SU-DHL-6 (cell line): ENCODE data around the gene LBX1.

ENCODE experiments used
- CTCF ChIP-seq: fragments of 200-600 bp; sonication (generic); IDR thresholded peaks from one replicate; pipeline ENCODE4 v1.5.1; 2017; ENCODE audit warnings: antibody characterized with exemption, mild to moderate bottlenecking, low read length, moderate library complexity; ENCODE audit not compliant: insufficient read depth, poor library complexity, severe bottlenecking
- EZH2phosphoT487 ChIP-seq: fragments of 200-600 bp; sonication (generic), shearing (Covaris generic); conservative IDR thresholded peaks from 2 replicates; pipeline ENCODE4 v1.6.1; 2018; ENCODE audit warnings: mild to moderate bottlenecking, antibody characterized with exemption, low read length, moderate library complexity, mixed read lengths

DNA sequence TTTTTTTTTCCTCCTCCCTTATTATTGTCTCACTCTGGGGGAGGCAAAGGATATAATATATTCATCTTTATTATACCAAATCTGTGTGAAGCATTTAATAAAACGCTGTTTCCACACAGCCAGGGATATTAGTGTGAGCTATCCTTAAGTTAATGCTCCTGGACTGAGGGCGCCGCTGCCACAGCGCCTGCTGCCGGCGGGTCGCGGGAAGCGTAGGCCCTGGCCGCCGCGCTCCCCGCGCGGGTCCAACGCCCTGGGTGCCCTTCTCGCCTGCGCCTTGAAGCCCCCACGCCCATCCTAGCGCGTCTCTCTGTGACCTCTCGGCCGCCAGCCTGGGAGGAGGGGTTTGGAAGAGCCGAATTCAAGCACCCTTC is 9.5 kb upstream of the LBX1 start:
- TF ChIP-seq CTCF = peak; percentile 51
- no peak for TF ChIP-seq EZH2phosphoT487
